Articular chondrocyte of knee joint (primary cell): Measurements from ENCODE around the gene CDC42SE1. TPM values are rescaled to one million over a fixed set of nuclear protein-coding genes. Genes with fewer than 3 reads are reported as not detected.

ENCODE experiments used
- small RNA-seq: library from RNA; depleted of rRNA; stranded (forward); fragments of <200 nt; gene quantifications from one replicate; pipeline ENCODE3, GENCODE V24; 2012
- total RNA-seq: library from RNA; depleted of rRNA; stranded (reverse); fragments of >200 nt; gene quantifications from 2 replicates; pipeline ENCODE4 v1.2.3, GENCODE V29; 2012

CDC42SE1 gene, protein sequence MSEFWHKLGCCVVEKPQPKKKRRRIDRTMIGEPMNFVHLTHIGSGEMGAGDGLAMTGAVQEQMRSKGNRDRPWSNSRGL
- 41.3 and 48.5 TPM in 2 replicates for total RNA-seq

GRCh38 chr1:151059109-151060006 is at the start of gene CDC42SE1:
Gene CDC42SE1 (minus strand): TSS chr1:151059622. CDS start chr1:151055730, 3,892 bp downstream.

GRCh38 chr1:151070474-151071276 is 11.3 kb upstream of the CDC42SE1 start, which contains the start of gene GABPB2:
Gene GABPB2 (plus strand): TSS chr1:151070761. CDS start chr1:151088190, 17,429 bp downstream.

GRCh38 chr1:151060007-151060656 is 710 bp upstream of the CDC42SE1 start, which contains the start of gene MLLT11:
Gene MLLT11 (plus strand): TSS chr1:151060397. CDS start chr1:151067225, 6,828 bp downstream.

DNA sequence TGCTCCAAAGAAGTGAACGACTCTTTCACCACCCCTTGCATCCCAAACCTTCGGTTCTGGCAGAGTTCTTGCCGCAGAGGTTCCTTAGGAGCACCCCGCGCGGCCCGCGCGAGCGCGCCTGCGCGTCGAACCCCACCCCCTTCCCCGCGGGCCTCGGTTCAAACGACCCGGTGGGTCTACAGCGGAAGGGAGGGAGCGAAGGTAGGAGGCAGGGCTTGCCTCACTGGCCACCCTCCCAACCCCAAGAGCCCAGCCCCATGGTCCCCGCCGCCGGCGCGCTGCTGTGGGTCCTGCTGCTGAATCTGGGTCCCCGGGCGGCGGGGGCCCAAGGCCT is 11.9 kb downstream of the CDC42SE1 start, which contains the start of gene C1orf56:
Gene C1orf56, plus strand, starts transcription at position 161 of the 334 bp plus-strand sequence. Its CDS starts 97 bp downstream, at position 258.

GRCh38 chr1:151036356-151036755 is 23.1 kb downstream of the CDC42SE1 start, which contains the start of gene BNIPL:
Gene BNIPL (plus strand): TSS chr1:151036586. CDS start chr1:151036726, 140 bp downstream.

DNA sequence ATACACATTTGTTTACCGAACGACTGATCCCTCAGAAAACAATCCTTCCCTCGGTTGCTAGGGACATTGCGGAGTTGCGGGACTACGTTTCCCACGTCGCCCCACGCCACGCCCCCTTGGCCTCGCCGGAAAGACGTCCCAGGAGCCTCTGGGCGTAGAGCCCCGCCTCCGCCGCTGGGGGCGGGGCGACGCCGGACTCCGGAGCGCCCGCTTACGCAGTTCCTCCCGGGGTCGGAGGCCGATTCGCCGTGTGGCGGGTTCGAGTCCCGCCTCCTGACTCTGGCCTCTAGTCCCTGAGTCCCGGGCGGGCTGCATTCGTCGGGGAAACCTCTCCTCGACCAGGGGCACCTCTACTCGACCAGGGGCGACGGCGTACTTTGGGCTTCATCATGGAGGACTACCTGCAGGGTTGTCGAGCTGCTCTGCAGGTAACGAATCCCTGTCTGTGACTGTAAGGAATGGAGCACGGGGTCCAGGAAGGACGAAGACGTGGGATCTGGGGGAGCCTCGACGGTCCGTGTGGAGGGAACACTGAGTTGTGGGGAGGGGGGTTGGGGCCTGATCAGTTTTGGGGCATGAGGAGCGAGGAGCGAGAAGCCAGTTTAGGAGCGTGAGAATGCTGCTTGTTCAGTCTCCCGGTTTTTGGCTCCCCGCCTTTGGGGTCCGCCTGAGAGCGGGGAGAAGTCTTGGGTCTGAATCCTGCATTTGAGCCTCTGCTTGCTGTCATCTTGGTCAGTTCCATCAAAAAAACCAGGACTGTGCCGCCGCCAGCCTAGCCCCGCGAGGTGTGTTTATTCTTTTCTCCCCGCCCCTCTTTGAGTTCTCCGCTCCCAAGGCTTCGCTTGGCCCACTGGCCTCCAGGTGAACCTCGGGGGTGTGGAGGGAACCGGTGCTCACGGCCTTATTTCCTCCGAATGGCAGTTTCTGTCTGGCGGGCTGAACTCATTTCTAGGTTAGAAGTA is 50.9 kb downstream of the CDC42SE1 start, which contains the start of gene PRUNE1:
Gene PRUNE1, plus strand, starts transcription at position 206 of the 962 bp plus-strand sequence. Its CDS starts 184 bp downstream, at position 390.

GRCh38 chr1:151006327-151007052 is 52.9 kb downstream of the CDC42SE1 start, which contains the start of gene MINDY1:
Gene MINDY1 (minus strand): TSS chr1:151006902. CDS start chr1:151002617, 4,285 bp downstream.

Small RNA genes lying within 50 kb of the gene (small RNA-seq; reads per million reads assigned to genes)
- gene RNU6-884P: not detected

Other genes starting within 250 kb of the CDC42SE1 start
- 59.9 and 68.3 TPM in 2 replicates for gene ARNT, start 183.0 kb downstream of the CDC42SE1 start, total RNA-seq
- not detected in 2 replicates for gene CTXND2, start 172.5 kb downstream of the CDC42SE1 start, total RNA-seq
- 41.2 and 44.1 TPM in 2 replicates for gene SETDB1, start 133.3 kb downstream of the CDC42SE1 start, total RNA-seq
- gene CERS2, start 84.8 kb downstream of the CDC42SE1 start, total RNA-seq: 170 and 179 TPM in 2 replicates
- gene ANXA9, start 77.3 kb downstream of the CDC42SE1 start, total RNA-seq: 0.22 and 0.39 TPM in 2 replicates
- 14.0 and 18.5 TPM in 2 replicates for gene MINDY1, start 52.7 kb downstream of the CDC42SE1 start, total RNA-seq
- gene PRUNE1, start 51.2 kb downstream of the CDC42SE1 start, total RNA-seq: 12.3 and 12.6 TPM in 2 replicates
- gene BNIPL, start 23.0 kb downstream of the CDC42SE1 start, total RNA-seq: 0.32 and 0.52 TPM in 2 replicates
- gene C1orf56, start 11.9 kb downstream of the CDC42SE1 start, total RNA-seq: 3.0 and 3.7 TPM in 2 replicates
- gene MLLT11, start 775 bp upstream of the CDC42SE1 start, total RNA-seq: 3.4 and 3.9 TPM in 2 replicates
- 22.0 and 22.9 TPM in 2 replicates for gene GABPB2, start 11.1 kb upstream of the CDC42SE1 start, total RNA-seq
- gene SEMA6C, start 87.0 kb upstream of the CDC42SE1 start, total RNA-seq: 1.3 and 1.4 TPM in 2 replicates
- gene TNFAIP8L2, start 97.0 kb upstream of the CDC42SE1 start, total RNA-seq: not detected in 2 replicates
- gene LYSMD1, start 106.3 kb upstream of the CDC42SE1 start, total RNA-seq: 7.4 and 9.0 TPM in 2 replicates
- 26.9 and 37.2 TPM in 2 replicates for gene SCNM1, start 106.5 kb upstream of the CDC42SE1 start, total RNA-seq
- gene TMOD4, start 116.4 kb upstream of the CDC42SE1 start, total RNA-seq: 0.32 and 0.52 TPM in 2 replicates
- 32.5 and 34.6 TPM in 2 replicates for gene VPS72, start 130.6 kb upstream of the CDC42SE1 start, total RNA-seq
- gene PIP5K1A, start 138.9 kb upstream of the CDC42SE1 start, total RNA-seq: 78.0 and 88.6 TPM in 2 replicates
- gene PSMD4, start 195.1 kb upstream of the CDC42SE1 start, total RNA-seq: 112 and 120 TPM in 2 replicates
- gene ZNF687, start 222.7 kb upstream of the CDC42SE1 start, total RNA-seq: 12.9 and 14.1 TPM in 2 replicates